Activated CD4-positive, alpha-beta T cell treated with anti-CD3 and anti-CD28 coated beads for 1 hour (primary cell): ENCODE data around the gene STUB1.
"Not testable (repeated sequence)": the region's sequence is repeated elsewhere in the genome, so short reads cannot be mapped to it uniquely, and the experiment has no call there.

Source experiments
- DNase-seq: peaks from one replicate; pipeline ENCODE4 v3.0.0-alpha.2; 2020

STUB1 gene

DNA sequence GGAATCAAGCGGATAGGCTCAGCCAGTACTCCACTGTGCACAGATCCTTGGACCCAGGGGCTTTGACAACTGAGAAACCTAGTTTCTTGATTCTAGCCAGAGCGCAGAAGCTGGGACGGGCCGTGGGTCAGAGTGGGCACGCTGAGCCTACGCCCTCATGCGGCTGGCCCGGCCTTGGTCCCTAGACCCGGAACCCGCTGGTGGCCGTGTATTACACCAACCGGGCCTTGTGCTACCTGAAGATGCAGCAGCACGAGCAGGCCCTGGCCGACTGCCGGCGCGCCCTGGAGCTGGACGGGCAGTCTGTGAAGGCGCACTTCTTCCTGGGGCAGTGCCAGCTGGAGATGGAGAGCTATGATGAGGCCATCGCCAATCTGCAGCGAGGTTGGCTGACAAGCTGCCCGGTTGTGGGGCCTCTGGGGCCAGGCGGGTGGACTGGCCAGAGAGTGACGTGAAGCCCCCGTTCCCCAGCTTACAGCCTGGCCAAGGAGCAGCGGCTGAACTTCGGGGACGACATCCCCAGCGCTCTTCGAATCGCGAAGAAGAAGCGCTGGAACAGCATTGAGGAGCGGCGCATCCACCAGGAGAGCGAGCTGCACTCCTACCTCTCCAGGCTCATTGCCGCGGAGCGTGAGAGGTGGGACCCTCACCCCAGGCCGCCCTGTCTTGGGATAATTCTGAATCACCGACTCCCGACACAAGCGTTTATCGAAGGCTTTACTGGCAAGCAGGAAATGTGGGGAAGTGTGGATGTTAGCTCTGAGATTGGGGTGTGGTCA lies 946 bp downstream of the STUB1 start:
- no peak for DNase-seq

- DNase-seq: no peak
Observed at GRCh38 chr16:681746-682427, 1.7 kb downstream of the STUB1 start.

GRCh38 chr16:682493-683395 lies 2.5 kb downstream of the STUB1 start:
- no peak for DNase-seq

GRCh38 chr16:683396-684070 lies 3.3 kb downstream of the STUB1 start:
- no peak for DNase-seq

DNA sequence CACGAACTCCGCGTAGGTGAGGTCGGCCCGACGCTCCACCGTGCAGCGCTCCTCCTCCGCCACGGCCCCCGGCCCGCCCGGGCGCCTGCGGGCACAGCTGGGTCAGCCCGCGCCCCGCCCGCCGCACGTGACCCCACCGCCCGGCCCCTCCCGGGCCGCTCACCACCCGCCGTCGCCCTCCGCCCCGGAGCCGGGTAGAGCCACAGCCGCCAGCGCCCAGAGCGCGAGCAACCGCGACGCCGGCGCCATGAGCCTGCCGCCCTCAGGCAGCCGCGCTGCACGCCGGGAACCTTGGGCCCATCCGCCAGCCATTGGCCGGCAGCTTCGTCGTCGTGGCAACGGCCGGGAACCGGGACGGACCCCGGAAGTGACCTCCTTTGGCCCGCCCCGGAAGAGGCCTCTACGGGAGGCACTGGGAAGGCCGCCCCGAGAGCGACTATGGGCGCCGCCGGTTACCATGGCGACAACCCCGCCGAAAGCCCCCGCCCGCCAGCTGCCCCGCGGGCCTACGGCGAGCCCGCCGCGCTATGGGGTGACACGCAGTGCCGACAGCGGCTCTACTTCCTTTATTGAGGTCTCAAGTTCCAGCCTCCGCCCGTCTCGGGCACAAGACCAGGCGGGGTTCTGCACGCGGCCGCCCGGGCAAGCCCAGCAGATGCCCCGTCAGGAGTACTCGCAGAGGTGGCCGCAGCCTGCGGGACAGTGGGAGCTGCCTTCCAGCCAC lies 4.0 kb downstream of the STUB1 start, which contains the start of gene JMJD8:
JMJD8 (minus strand) TSS at position 264 of the 724 bp plus-strand sequence; CDS start at position 249, 15 bp downstream.
- DNase-seq: peak; percentile 94

DNA sequence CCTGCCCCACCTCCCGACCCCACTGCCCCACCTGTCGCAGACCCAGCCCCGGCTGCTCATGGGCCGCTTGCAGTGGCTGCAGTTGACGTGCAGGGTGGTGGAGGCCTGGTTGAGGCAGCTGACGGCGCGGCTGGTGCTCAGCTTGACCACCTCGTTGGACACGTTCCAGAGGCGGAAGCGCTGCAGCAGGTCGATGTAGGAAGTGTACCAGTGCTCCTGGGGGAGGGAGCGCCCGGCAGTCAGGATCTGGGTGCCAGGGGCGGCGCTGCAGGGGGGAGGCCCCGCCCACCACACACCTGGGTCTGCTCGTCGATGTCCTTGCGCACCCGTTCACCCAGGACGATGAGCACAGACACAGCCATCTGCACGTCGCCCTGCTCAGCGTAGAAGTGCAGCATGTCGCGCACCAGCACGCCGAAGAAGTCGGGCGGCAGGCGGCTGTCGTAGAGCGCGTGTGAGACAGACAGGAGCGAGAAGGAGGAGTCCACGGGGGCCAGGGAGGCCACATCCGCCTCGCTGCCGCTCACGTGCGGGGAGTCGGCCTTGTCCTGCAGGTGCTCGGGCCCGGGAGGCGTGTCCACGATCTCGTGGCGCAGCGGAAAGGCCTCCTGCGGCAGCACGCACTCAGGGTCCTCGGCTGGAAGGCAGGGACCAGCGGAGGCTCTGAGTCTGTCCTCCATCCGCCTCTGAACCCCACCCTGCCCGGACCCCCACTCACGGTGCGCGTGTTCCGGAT lies 4.9 kb downstream of the STUB1 start:
- no peak for DNase-seq

- DNase-seq: no peak
Observed at GRCh38 chr16:685967-686366, 5.8 kb downstream of the STUB1 start.

DNA sequence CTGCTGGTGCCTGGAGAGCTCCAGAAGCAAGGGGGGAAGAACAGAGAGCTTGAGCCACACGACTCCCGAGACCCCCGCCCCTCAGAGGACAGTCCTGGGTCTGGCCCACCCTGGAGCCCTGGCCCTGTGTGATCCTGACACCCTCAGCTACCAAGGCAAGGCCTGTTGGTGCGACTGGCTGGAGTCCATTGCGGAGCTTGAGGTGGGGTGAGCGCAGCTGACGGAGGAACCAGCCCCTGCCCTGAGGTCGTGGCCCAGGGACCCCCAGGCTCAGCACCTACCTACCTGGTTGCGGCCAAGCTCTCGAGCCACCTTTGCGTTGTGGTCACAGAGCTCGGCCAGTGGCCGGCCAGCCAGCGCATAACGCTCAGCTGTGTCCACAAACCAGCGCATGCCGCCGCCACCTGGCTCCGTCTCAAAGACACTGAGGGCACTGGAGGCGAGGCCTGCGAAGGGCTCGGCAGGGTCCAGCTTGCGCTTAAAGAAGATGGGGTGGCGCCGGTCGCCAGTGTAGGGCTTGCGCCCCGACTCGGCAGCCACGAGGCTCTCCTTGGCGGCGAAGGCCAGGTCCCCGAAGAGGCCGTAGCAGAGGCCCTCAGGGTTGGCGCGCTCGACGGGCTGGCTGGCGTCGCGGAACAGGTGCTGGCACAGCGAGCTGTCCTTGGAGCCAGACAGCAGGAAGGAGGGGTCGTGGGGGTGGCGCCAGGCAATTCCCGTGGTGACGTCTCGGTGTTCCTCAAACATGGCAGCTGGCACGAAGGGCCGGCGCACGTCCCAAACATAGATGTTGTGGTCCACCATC lies 6.5 kb downstream of the STUB1 start:
- DNase-seq: no peak

GRCh38 chr16:687499-687898 lies 7.3 kb downstream of the STUB1 start:
- DNase-seq: no peak

- no peak for DNase-seq
Observed at GRCh38 chr16:689175-689897, 9.1 kb downstream of the STUB1 start.

DNA sequence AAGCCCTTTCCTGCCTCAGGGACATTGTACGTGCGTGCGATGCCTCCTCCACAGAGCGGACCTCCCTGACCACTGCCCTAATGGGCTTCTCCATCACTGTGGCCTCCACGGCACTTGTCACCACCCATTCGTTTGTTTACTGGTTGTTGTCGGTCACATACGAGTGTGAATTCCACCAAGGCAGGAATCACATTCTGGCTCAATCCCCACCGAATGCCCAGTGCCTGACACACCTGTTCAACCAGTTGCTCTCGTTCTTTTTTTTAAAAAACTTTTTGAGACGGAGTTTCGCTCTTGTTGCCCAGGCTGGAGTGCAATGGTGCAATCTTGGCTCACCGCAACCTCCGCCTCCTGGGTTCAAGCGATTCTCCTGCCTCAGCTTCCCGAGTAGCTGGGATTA lies 11.0 kb downstream of the STUB1 start:
- DNase-seq: not testable (repeated sequence)

DNA sequence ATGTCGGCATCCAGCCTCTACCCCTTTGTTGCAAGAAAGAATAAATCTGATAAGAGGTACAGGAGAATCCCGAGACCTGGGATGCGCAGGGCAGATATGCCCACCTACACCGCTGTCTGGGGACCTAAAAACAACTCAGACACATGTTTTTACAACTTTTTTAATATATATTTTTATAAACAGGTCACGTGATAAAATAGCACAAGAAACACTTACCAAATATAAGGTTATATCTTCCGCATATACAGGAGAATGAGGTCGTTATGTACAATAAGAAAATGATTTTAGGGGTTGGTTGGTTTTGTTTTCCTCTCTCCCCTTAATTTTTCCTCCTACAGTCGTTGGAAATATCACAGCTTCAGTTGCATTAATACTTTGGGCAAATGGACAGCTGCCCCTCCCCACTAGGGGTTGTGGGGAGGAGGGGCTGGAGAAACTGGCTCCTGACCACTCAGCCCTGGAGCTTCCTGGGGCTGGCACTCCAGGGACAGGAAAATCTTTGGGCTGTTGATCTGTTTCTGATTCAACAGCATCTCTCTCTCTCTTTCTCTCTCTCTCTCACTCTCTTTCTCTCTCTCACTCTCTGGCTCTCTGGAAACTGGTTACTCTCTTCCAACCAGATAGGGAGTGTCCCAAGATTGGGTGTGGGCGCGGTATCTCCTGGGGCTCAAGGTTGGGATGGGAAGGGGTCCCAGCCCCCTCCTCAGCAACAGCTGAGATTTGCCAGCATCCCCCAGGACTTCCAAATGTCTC lies 12.3 kb downstream of the STUB1 start:
- no peak for DNase-seq

- DNase-seq: no peak
Observed at GRCh38 chr16:693364-693763, 13.2 kb downstream of the STUB1 start.

DNA sequence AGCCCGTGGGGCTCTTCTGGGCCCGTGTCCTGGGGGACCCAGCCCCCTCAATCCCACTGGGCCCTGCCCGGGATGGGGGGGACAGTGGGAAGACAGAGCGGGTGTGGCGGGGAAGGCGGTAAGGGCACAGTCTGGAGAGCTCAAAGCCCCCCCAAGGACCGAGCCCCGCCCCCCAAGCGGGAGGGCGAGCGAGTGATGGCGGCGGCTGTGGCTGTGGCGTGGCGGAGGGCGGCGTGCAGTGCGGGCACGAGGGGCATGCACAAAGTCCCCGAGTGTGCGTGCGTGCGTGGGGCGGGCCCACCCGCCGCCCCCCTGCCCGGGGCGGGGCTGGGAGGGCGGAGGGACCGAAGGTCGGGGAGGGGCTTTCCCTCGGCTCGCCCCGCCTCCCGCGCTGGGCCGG lies 13.6 kb downstream of the STUB1 start:
- no peak for DNase-seq

GRCh38 chr16:694187-694862 lies 14.1 kb downstream of the STUB1 start:
- DNase-seq: no peak

GRCh38 chr16:694863-695354 lies 14.7 kb downstream of the STUB1 start:
- DNase-seq: no peak

DNA sequence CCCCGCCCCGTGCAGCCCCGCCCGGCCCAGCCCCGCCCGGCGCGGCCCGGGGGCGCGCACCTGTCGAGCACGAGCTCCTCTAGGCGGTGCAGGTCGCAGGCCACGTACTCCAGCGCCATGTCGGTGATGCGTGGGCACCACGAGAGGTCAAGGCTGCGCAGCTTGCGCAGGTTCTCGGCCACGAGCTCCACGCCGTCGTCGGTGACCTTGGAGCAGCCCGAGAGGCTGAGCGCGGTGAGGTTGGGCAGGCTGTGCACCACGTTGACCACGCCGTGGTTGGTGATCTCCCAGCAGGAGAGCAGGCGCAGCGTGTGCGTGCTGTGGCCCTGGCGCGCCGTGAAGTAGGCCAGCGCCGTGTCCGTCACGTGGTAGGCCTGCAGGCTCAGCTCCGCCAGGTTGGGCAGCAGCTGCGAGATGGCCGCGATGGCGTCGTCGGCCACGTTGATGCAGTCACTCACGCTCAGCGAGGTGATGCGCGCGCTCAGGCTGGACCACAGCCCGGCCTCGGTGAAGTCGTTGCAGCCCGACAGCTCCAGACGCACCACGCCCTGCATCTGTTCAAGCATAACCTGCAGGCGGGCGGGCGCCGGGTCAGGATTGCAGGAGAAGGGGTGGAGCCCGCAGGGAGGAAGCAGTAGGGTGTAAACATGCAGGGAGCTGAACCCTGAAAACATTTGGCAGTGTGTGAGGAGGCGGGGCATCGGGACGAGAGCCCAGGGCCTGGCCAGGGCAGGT lies 15.3 kb downstream of the STUB1 start:
- peak; percentile 61 for DNase-seq
